ENCODE measurements around the gene TINAG. TPM values are rescaled to one million over a fixed set of nuclear protein-coding genes. Genes with fewer than 3 reads are reported as not detected.

TINAG gene
- total RNA-seq, 2 experiments from 2014 or later, result not detected

- ChIA-PET POLR2A (no interaction called here), CTCF (ENCODE audit: unreplicated experiment) (no interaction called here)
- no peaks in the 10 kb centered on the region for H3K9me3 ChIP-seq (ENCODE audit: low read length)
- no peaks in the 10 kb centered on the region for H3K36me3 ChIP-seq (ENCODE audit: insufficient read depth, low read length)
- no peaks in the 10 kb centered on the region for H3K4me1 ChIP-seq (ENCODE audit: insufficient read depth, low read length, poor library complexity, severe bottlenecking)
- no peaks in the 10 kb centered on the region for H3K79me2 ChIP-seq (ENCODE audit: insufficient read depth, low read depth, low read length)
- no peaks in the 10 kb centered on the region for H4K20me1 ChIP-seq (ENCODE audit: insufficient read depth, low read length)
- DNase-seq (ENCODE audit: low spot score), result no peak
- no TSS peak for BruUV-seq (replicated peaks)
- no peak overlapping the region for H3K4me3 ChIP-seq (ENCODE audit: low read depth, low read length, poor library complexity, severe bottlenecking)
- intact Hi-C loops (cut with micrococcal nuclease; ENCODE audit: unreplicated experiment), result no loop called here
- no peak overlapping the region for H2AFZ ChIP-seq (ENCODE audit: low read length)
- no peak overlapping the region for H3K27ac ChIP-seq (ENCODE audit: low read depth, low read length, poor library complexity, severe bottlenecking)
- TF ChIP-seq EZH2phosphoT487 (IDR thresholded peaks at IDR 0.05; ENCODE audit: borderline replicate concordance, low read depth, low read length), result no peak
- no peak for TF ChIP-seq CTCF (conservative IDR thresholded peaks at IDR 0.05; ENCODE audit: low read length)
- no peaks in the 10 kb centered on the region for H3K9me2 ChIP-seq (ENCODE audit: insufficient read depth, low read length)
- H3K4me2 ChIP-seq (ENCODE audit: low read length), result no peak overlapping the region
These were observed 8.5 kb upstream of the TINAG start for GRCh38 chr6:54299542-54300269.

GRCh38 chr6:54301770-54302169, 6.5 kb upstream of the TINAG start:
- no peak for TF ChIP-seq CTCF (conservative IDR thresholded peaks at IDR 0.05; ENCODE audit: low read length)
- no peak for TF ChIP-seq EZH2phosphoT487 (IDR thresholded peaks at IDR 0.05; ENCODE audit: borderline replicate concordance, low read depth, low read length)
- H3K27ac ChIP-seq (ENCODE audit: low read depth, low read length, poor library complexity, severe bottlenecking), result no peak overlapping the region
- H3K9me2 ChIP-seq (ENCODE audit: insufficient read depth, low read length), result no peaks in the 10 kb centered on the region
- intact Hi-C loops (cut with micrococcal nuclease; ENCODE audit: unreplicated experiment), result no loop called here
- no peaks in the 10 kb centered on the region for H3K79me2 ChIP-seq (ENCODE audit: insufficient read depth, low read depth, low read length)
- no peaks in the 10 kb centered on the region for H3K36me3 ChIP-seq (ENCODE audit: insufficient read depth, low read length)
- H3K4me2 ChIP-seq (ENCODE audit: low read length), result no peak overlapping the region
- H3K4me1 ChIP-seq (ENCODE audit: insufficient read depth, low read length, poor library complexity, severe bottlenecking), result no peaks in the 10 kb centered on the region
- ChIA-PET POLR2A (interaction anchor here (0.6 kb wide), 2 partner anchors 656 to 868 kb away, joined by 3 to 5 read pairs; no protein-coding TSS in a partner anchor), CTCF (ENCODE audit: unreplicated experiment) (no interaction called here)
- H3K9me3 ChIP-seq (ENCODE audit: low read length), result no peaks in the 10 kb centered on the region
- no peak overlapping the region for H2AFZ ChIP-seq (ENCODE audit: low read length)
- no peaks in the 10 kb centered on the region for H4K20me1 ChIP-seq (ENCODE audit: insufficient read depth, low read length)
- no peak for DNase-seq (ENCODE audit: low spot score)
- BruUV-seq (replicated peaks), result no TSS peak
- H3K4me3 ChIP-seq (ENCODE audit: low read depth, low read length, poor library complexity, severe bottlenecking), result no peak overlapping the region

- Histone ChIP-seq H3K9me3 (ENCODE audit: low read length) (no peaks in the 10 kb centered on the region), H3K79me2 (ENCODE audit: insufficient read depth, low read depth, low read length) (no peaks in the 10 kb centered on the region), H3K27ac (ENCODE audit: low read depth, low read length, poor library complexity, severe bottlenecking) (no peak overlapping the region), H3K4me2 (ENCODE audit: low read length) (no peak overlapping the region), H3K4me3 (ENCODE audit: low read depth, low read length, poor library complexity, severe bottlenecking) (no peak overlapping the region), H4K20me1 (ENCODE audit: insufficient read depth, low read length) (no peaks in the 10 kb centered on the region), H3K4me1 (ENCODE audit: insufficient read depth, low read length, poor library complexity, severe bottlenecking) (no peaks in the 10 kb centered on the region), H3K36me3 (ENCODE audit: insufficient read depth, low read length) (no peaks in the 10 kb centered on the region), H3K9me2 (ENCODE audit: insufficient read depth, low read length) (no peaks in the 10 kb centered on the region), H2AFZ (ENCODE audit: low read length) (no peak overlapping the region)
- ChIA-PET POLR2A (no interaction called here), CTCF (ENCODE audit: unreplicated experiment) (no interaction called here)
- intact Hi-C loops (cut with micrococcal nuclease; ENCODE audit: unreplicated experiment), result no loop called here
- no peak for DNase-seq (ENCODE audit: low spot score)
- no peak for TF ChIP-seq EZH2phosphoT487 (IDR thresholded peaks at IDR 0.05; ENCODE audit: borderline replicate concordance, low read depth, low read length)
- TF ChIP-seq CTCF (conservative IDR thresholded peaks at IDR 0.05; ENCODE audit: low read length), result no peak
- BruUV-seq (replicated peaks), result no TSS peak
These were observed 766 bp upstream of the TINAG start for GRCh38 chr6:54307439-54307910.

Measured in OCI-LY7 (cell line).